LNCAP (cell line): Measurements from ENCODE around the gene KCNN3.

ENCODE experiments used
- TF ChIP-seq, protein P1 (sequence below): fragments of 450-650 bp; IDR thresholded peaks from 2 replicates; pipeline ENCODE4 v1.5.1; 2017; ENCODE audit warnings: mild to moderate bottlenecking

The KCNN3 gene

DNA sequence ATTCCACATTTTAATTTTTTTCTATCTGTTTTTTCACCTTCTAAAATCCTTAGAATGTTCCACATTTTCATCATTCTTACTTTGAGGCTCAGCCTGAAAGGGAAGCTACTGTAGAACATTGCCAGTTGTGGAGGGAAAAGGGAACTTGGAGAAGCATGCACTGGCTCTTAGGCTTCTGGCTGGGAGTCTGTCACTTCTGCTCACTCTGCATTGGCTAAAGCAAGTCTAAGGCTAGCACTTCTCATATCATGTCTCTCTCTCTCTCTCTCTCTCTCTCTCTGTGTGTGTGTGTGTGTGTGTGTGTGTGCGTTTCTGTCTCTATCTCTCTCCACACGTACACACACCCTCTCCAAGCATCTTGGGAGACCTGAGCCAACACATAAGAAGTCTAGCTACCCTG is 212.5 kb downstream of the KCNN3 start:
- TF ChIP-seq, protein P1, sequence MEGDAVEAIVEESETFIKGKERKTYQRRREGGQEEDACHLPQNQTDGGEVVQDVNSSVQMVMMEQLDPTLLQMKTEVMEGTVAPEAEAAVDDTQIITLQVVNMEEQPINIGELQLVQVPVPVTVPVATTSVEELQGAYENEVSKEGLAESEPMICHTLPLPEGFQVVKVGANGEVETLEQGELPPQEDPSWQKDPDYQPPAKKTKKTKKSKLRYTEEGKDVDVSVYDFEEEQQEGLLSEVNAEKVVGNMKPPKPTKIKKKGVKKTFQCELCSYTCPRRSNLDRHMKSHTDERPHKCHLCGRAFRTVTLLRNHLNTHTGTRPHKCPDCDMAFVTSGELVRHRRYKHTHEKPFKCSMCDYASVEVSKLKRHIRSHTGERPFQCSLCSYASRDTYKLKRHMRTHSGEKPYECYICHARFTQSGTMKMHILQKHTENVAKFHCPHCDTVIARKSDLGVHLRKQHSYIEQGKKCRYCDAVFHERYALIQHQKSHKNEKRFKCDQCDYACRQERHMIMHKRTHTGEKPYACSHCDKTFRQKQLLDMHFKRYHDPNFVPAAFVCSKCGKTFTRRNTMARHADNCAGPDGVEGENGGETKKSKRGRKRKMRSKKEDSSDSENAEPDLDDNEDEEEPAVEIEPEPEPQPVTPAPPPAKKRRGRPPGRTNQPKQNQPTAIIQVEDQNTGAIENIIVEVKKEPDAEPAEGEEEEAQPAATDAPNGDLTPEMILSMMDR = no peak

GRCh38 chr1:154652893-154653292 is 217.2 kb downstream of the KCNN3 start:
- TF ChIP-seq, protein P1 = no peak
